Amygdala (tissue), 56 donors: ENCODE results near the gene PORCN.

Experiments
- DNase-seq, 56 donors: peaks; one replicate each; lab custom pipeline; 2025; lab: John Stamatoyannopoulos, UW

Gene PORCN

GRCh38 chrX:48508400-48509244 lies at the start of gene PORCN:
PORCN (plus strand) TSS chrX:48508992; CDS start chrX:48509821, 829 bp downstream.
- peak in 53 of 56 donors; percentile 1 to 79 (median 50) for DNase-seq

- no peak for DNase-seq
These were observed 49.3 kb upstream of the PORCN start for GRCh38 chrX:48459483-48459882.

- DNase-seq, result no peak
These were observed 48.8 kb upstream of the PORCN start for GRCh38 chrX:48460031-48460430.

- no peak for DNase-seq
These were observed 48.2 kb upstream of the PORCN start for GRCh38 chrX:48460606-48461005.

- no peak for DNase-seq
These were observed 47.0 kb upstream of the PORCN start for GRCh38 chrX:48461830-48462229.

GRCh38 chrX:48465336-48465933 lies 43.4 kb upstream of the PORCN start:
- DNase-seq, result no peak

GRCh38 chrX:48466696-48467095 lies 42.1 kb upstream of the PORCN start:
- no peak for DNase-seq

GRCh38 chrX:48467281-48467761 lies 41.5 kb upstream of the PORCN start:
- no peak for DNase-seq

GRCh38 chrX:48468247-48468671 lies 40.5 kb upstream of the PORCN start:
- DNase-seq, result no peak

GRCh38 chrX:48468693-48469691 lies 39.8 kb upstream of the PORCN start:
- DNase-seq, result peak in 1 of 56 donors; percentile 5

GRCh38 chrX:48470110-48470832 lies 38.5 kb upstream of the PORCN start, which contains the start of gene SLC38A5:
SLC38A5 (minus strand) TSS chrX:48470260; CDS start chrX:48467924, 2,336 bp downstream.
- no peak for DNase-seq

GRCh38 chrX:48470833-48471118 lies 38.0 kb upstream of the PORCN start:
- no peak for DNase-seq

GRCh38 chrX:48471504-48471903 lies 37.3 kb upstream of the PORCN start:
- DNase-seq, result no peak

- no peak for DNase-seq
These were observed 36.6 kb upstream of the PORCN start for GRCh38 chrX:48472225-48472624.

- DNase-seq, result no peak
These were observed 35.7 kb upstream of the PORCN start for GRCh38 chrX:48472851-48473703.

- no peak for DNase-seq
These were observed 35.1 kb upstream of the PORCN start for GRCh38 chrX:48473704-48473990.

GRCh38 chrX:48474127-48474526 lies 34.7 kb upstream of the PORCN start:
- peak in 1 of 56 donors; percentile 9 for DNase-seq

- DNase-seq, result no peak
These were observed 34.2 kb upstream of the PORCN start for GRCh38 chrX:48474581-48474980.

- no peak for DNase-seq
These were observed 33.5 kb upstream of the PORCN start for GRCh38 chrX:48475296-48475695.
